Activated T-helper 17 cell treated with anti-CD3 and anti-CD28 coated beads, Interleukin-2, amount 50 U/mL, for 72 hours (primary cell): ENCODE measurements around the gene C2CD2. TPM values are rescaled to one million over a fixed set of nuclear protein-coding genes. Genes with fewer than 3 reads are reported as not detected.

ENCODE experiments used
- ATAC-seq: fragments of 150-1000 bp; cut with Tn5 transposase; replicated peaks from 2 replicates; pipeline ENCODE4 v1.10.0; 2021; ENCODE audit warnings: mild to moderate bottlenecking, moderate library complexity
- H3K27ac Mint-ChIP-seq: one replicate; pipeline ENCODE4 v1.8.0; 2022; ENCODE audit warnings: mixed read lengths
- H3K27me3 Mint-ChIP-seq: one replicate; pipeline ENCODE4 v1.8.0; 2022; ENCODE audit warnings: mixed read lengths
- H3K36me3 Mint-ChIP-seq: one replicate; pipeline ENCODE4 v1.8.0; 2022; ENCODE audit warnings: low read depth, mild to moderate bottlenecking, mixed read lengths
- H3K4me1 Mint-ChIP-seq: one replicate; pipeline ENCODE4 v1.8.0; 2022; ENCODE audit warnings: mixed read lengths
- H3K4me3 Mint-ChIP-seq: one replicate; pipeline ENCODE4 v1.8.0; 2022; ENCODE audit warnings: mild to moderate bottlenecking, mixed read lengths
- H3K9me3 Mint-ChIP-seq: one replicate; pipeline ENCODE4 v1.8.0; 2022; ENCODE audit warnings: mixed read lengths
- total RNA-seq, 2 donors: library from RNA; stranded (reverse); gene quantifications; one replicate each; pipeline ENCODE4 v1.2.3, GENCODE V29; 2022

The C2CD2 gene
- total RNA-seq, 2 donors from 2014 or later = 4.6 to 8.2 TPM

DNA sequence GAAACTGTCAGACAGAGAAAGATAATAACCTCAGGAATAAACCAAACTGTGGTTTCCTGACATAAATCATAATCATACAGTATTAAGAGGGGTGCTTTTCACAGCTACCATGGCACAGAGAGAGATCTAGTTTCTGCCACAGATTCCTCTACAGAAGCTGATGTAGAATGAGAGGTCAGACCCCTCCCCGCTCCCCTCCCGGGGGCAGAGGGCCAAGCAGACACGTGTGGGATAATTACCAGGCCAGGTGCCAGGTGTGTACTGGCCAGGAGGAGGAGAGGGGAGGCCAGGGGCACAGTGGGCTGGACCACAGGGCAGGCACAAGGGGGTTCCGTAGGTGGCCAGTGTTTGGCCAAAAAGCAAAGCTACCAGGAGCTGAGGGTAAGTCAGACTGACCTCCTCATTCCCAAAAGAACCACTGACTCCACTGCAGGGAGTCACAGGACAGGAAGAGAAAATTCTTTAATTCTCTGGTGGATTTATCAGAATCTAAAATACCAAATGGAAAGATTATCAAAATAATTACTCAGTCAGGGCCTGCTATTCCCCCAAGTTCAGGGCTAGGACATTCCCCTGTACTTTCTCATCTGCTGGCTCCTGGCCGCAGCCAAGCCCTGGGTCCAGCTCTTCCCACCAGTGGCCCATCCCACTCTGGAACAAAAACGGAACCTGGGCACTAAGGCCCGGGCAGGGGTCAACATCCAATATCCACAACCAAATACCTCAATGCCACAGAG is 30.0 kb downstream of the C2CD2 start:
- Mint-ChIP-seq H3K27me3 (no peaks in the 10 kb centered on the region), H3K4me3 (peak overlapping the region; percentile 91), H3K36me3 (peaks cover 6% of the 10 kb centered on the region), H3K4me1 (peaks cover 17% of the 10 kb centered on the region), H3K9me3 (no peaks in the 10 kb centered on the region), H3K27ac (peak overlapping the region; percentile 78)
- peak; percentile 63 for ATAC-seq

DNA sequence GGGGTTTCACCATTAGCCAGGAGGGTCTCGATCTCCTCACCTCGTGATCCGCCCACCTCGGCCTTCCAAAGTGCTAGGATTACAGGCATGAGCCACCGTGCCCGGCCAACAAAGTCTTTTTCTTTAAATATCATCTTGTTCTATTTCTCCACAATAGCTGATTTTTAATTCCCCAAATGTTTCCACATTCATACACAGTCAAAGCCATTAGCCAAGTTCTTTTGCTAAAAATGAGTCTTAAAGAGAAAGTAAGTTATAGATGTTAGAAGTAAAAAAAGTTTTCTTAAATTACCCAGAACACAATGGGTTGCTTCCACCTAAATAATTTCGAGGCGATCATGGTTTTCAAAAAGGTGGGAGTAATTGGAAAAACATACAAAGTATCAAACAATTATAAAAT is 30.6 kb downstream of the C2CD2 start:
- ATAC-seq = no peak
- Mint-ChIP-seq H3K27me3 (no peaks in the 10 kb centered on the region), H3K9me3 (no peaks in the 10 kb centered on the region), H3K4me1 (peaks cover 17% of the 10 kb centered on the region), H3K4me3 (peak overlapping the region; percentile 91), H3K36me3 (peaks cover 7% of the 10 kb centered on the region), H3K27ac (peak overlapping the region; percentile 78)

DNA sequence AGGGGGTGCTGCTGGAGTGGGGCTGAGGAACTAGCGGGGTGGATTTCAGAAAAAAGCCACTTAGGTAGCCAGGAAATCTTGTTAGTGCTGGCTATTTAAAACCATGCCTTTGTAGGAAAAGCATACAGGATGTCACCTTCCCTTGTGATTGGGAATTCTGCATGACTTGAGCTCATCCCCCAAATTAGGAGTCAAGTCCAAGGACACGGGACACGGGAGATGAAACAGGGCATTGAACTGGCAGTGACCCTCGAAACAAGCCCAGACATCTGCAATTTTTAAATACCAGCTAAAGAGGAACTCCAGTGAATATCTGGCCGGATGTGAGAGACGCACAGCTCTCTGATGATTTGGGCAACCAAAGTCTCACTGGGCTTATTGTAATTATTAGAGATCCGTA is 32.8 kb downstream of the C2CD2 start:
- H3K27ac Mint-ChIP-seq = peak overlapping the region; percentile 6
- no peak overlapping the region for H3K4me3 Mint-ChIP-seq
- H3K27me3 Mint-ChIP-seq = no peaks in the 10 kb centered on the region
- no peak for ATAC-seq
- peaks cover 23% of the 10 kb centered on the region for H3K36me3 Mint-ChIP-seq
- no peaks in the 10 kb centered on the region for H3K9me3 Mint-ChIP-seq
- H3K4me1 Mint-ChIP-seq = peaks cover 12% of the 10 kb centered on the region

DNA sequence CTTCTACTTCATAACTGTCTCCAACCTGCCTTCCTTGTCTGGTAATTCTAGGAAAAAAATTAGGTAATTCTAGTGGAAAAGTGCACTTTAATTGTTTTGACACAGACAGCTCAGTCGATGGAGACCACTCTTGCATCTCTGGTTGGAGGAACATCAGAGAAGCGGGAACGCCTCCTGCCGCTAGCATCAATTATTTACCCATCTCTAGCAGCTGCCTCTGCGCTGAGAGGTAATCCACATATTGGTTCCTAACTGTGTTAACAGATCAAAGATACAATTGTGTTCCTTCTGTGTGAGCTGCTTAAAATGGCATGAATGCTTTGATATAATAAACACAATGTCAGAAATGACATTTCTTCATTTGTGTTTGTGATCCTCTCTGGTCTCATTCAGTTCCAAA is 33.3 kb downstream of the C2CD2 start:
- H3K27me3 Mint-ChIP-seq = no peaks in the 10 kb centered on the region
- peak overlapping the region; percentile 6 for H3K27ac Mint-ChIP-seq
- no peak overlapping the region for H3K4me3 Mint-ChIP-seq
- peaks cover 12% of the 10 kb centered on the region for H3K4me1 Mint-ChIP-seq
- peaks cover 23% of the 10 kb centered on the region for H3K36me3 Mint-ChIP-seq
- no peak for ATAC-seq
- H3K9me3 Mint-ChIP-seq = no peaks in the 10 kb centered on the region

DNA sequence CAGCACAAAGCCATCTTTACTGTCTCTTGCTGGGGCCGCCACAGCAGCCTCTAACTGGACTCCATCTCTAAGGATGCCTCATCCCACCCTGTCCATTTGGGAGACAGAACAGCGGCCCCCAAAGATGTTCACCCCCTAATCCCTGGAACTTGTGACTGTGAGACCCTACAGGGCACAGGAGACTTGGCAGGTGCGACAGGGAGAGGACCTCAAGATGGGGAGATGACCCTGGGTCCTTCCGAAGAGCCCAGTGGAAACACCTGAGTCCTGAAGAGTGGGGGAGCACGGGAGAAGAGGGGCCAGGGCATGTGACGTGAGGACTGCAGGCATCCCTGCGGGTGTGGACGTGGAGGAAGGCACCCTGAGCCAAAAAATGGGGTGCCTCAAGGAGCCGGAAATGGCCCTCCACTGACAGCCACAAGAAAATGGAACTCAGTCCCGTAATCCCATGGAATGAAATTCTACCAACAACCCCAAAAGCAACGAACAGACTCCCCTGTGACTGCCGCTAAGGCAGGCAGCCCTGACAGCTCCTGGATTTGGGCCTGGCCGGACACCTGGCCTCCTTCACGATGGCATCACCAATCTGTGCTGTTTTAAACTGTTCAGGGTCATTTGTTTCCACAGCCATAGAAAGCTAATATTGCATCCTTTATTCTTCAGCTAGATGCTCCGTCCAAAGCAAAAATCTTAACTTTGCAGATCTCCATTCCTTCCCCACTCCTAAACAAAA is 34.0 kb downstream of the C2CD2 start:
- Mint-ChIP-seq H3K4me1 (peaks cover 12% of the 10 kb centered on the region), H3K27me3 (no peaks in the 10 kb centered on the region), H3K36me3 (peaks cover 23% of the 10 kb centered on the region), H3K9me3 (no peaks in the 10 kb centered on the region), H3K4me3 (no peak overlapping the region), H3K27ac (no peak overlapping the region)
- no peak for ATAC-seq

DNA sequence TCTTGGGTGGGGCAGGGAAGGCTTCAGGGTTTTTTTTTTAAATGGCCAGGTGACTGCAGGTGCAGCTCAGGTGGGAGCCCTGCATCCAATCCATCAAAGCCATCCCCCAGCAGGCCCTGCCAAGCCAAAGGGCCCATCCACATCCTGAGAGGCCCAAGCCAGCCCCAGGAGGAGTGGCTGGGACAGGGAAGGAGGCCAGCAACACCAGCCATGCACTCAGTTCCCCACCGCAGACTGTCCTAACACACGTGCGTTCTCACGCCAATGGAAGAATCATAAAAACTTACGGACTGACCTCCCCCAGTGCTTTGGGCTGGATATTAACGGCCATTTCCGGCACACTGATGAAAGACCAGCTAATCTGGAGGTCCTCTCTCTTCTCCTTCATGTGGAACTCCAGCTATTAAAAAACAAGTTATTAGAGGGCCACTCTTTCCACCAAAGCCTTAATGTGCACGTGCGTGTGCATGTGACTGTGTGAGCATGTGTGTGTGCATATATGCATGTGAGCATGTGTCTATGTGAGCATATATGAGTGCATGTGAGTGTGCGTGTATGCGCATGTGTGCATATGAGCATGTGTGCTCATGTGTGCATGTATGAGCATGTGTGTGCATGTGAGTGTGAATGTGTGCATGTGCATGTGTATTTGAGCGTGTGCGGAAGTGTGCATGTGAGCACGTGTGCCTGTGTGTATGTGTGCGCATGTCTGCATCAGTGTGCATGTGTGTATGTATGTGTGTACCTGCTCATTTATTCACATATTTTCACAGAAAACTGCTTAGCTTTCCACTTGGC is 35.1 kb downstream of the C2CD2 start:
- H3K36me3 Mint-ChIP-seq = peaks cover 31% of the 10 kb centered on the region
- H3K4me3 Mint-ChIP-seq = no peak overlapping the region
- H3K9me3 Mint-ChIP-seq = no peaks in the 10 kb centered on the region
- H3K27me3 Mint-ChIP-seq = no peaks in the 10 kb centered on the region
- H3K4me1 Mint-ChIP-seq = peaks cover 11% of the 10 kb centered on the region
- no peak overlapping the region for H3K27ac Mint-ChIP-seq
- ATAC-seq = no peak

DNA sequence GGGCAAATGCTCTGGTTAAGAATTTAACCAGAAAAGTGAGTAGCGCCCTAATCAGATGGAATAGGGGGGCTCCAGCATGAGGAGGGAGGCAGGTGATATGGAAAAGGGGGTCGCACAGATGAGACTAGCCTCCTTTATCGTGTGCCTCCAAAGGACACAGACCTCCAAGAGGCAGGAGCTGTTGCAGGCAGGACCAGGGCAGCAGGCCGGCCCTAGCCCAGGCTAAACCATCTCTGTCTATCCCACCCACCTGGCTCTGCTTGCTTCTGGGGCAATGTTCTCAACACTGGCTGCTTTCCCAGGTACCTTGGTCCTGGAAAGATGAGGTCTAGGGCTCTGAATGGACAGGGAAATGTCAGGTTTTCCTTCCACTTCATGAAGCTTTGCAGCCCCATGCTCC is 36.3 kb downstream of the C2CD2 start:
- peaks cover 37% of the 10 kb centered on the region for H3K36me3 Mint-ChIP-seq
- H3K9me3 Mint-ChIP-seq = no peaks in the 10 kb centered on the region
- no peaks in the 10 kb centered on the region for H3K27me3 Mint-ChIP-seq
- no peak overlapping the region for H3K27ac Mint-ChIP-seq
- ATAC-seq = no peak
- no peak overlapping the region for H3K4me3 Mint-ChIP-seq
- H3K4me1 Mint-ChIP-seq = peaks cover 6% of the 10 kb centered on the region

DNA sequence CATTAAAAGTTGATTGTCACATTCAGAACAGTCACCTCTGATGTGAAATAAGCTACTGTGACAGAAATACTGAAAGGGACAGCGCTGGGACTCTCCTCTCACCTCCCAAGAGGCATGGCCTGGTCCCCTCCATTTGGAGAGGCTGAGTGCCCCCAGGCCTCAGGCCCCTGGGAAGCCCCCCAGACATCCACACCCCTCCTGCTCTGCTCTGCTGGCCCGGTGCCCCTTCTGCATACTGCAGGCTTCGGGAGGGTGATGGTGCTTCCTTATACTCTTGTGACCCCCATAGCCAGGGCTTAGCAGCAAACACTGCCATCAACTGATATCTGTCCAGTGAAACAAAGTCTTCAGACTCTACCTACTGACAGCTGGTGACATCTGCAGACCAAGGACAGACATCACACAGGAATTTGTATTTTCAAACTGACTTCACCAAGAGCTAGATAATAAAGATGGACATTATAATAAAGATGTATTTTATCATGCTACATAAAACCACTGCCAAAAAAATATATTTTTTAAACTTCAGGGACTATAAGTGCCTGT is 36.9 kb downstream of the C2CD2 start:
- Mint-ChIP-seq H3K4me1 (peaks cover 5% of the 10 kb centered on the region), H3K4me3 (no peak overlapping the region), H3K27ac (no peak overlapping the region), H3K9me3 (no peaks in the 10 kb centered on the region), H3K27me3 (no peaks in the 10 kb centered on the region), H3K36me3 (peaks cover 40% of the 10 kb centered on the region)
- no peak for ATAC-seq

DNA sequence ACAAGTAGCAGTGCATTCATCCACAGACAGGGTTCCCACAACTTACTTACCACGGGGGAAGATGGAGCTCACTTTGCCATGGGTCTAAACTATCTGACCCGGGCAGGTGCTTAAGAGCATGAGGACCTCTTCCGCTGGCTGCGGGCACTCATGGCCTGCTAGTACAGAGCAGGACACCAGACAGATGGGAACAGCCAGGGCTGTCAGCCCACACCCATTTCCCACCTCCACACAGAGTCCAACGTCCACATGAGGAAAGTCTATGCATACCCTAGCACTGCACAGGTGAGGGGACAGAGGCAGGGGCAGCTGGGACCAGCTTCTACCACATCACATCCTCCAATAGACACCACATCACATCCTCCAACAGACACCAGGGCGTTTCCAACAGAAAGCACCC is 38.9 kb downstream of the C2CD2 start:
- no peak overlapping the region for H3K4me3 Mint-ChIP-seq
- no peaks in the 10 kb centered on the region for H3K9me3 Mint-ChIP-seq
- no peaks in the 10 kb centered on the region for H3K4me1 Mint-ChIP-seq
- H3K27ac Mint-ChIP-seq = no peak overlapping the region
- ATAC-seq = no peak
- peaks cover 45% of the 10 kb centered on the region for H3K36me3 Mint-ChIP-seq
- H3K27me3 Mint-ChIP-seq = no peaks in the 10 kb centered on the region

DNA sequence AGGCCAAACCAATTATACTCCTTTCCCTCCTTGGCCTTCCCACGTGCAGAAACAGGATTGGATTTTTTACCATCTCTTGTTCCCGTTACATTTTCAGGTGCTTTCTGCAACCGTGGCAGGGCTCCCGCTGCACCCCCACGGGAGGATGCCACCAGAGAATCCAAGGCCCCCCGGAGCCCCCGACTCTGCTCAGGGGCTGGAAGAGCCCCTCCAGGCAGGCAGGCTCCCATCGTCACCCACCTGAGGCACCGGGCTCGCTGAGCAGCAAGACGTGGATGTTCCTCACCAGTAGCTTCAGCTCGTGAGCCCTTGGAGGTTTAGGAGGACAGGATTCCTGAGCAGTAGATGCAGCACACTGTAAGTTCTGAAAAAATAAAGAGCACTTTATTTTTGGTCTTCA is 39.5 kb downstream of the C2CD2 start:
- Mint-ChIP-seq H3K4me3 (no peak overlapping the region), H3K9me3 (no peaks in the 10 kb centered on the region), H3K4me1 (no peaks in the 10 kb centered on the region), H3K27me3 (no peaks in the 10 kb centered on the region), H3K36me3 (peaks cover 45% of the 10 kb centered on the region), H3K27ac (no peak overlapping the region)
- no peak for ATAC-seq

DNA sequence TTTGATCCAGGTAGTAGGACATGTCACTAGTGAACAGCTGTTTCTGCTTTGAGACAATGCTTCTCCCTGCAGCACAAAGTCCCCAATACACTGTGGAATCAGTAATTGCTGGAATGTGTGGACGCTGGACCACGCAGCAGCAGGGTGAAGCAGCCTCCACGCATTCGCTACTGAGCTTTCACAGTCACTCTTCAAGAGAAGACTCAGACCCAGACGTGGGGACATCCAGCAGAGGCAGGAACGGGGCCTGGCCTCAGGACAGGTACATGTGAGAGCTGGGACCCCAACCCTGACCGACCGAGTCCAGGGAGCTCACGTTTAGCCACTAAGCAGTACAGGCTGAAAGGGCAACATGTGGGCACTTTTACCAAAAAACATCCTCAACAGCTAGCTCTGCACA is 40.6 kb downstream of the C2CD2 start:
- ATAC-seq = no peak
- no peaks in the 10 kb centered on the region for H3K9me3 Mint-ChIP-seq
- H3K27me3 Mint-ChIP-seq = no peaks in the 10 kb centered on the region
- H3K4me3 Mint-ChIP-seq = no peak overlapping the region
- H3K27ac Mint-ChIP-seq = no peak overlapping the region
- H3K36me3 Mint-ChIP-seq = peaks cover 47% of the 10 kb centered on the region
- no peaks in the 10 kb centered on the region for H3K4me1 Mint-ChIP-seq

DNA sequence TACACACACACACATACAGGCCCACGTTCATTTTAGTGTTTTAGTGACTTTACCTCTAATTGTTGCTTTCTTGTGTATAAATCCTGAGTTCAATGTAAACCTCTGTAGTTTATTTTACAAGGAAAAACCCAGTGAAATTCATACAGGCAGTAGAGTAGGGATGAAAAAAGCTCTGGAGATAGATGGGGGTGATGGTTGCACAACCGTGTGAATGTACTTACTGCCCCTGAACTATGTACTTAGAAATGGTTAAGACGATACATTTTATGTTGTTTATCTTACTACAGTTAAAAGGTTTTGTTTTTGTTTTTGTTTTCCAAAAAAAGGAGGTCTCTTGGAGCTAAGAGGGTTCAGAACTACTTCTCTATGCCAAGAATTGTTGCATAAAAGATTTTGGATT is 45.0 kb downstream of the C2CD2 start:
- Mint-ChIP-seq H3K4me3 (no peak overlapping the region), H3K4me1 (no peaks in the 10 kb centered on the region), H3K9me3 (no peaks in the 10 kb centered on the region), H3K27ac (no peak overlapping the region), H3K27me3 (no peaks in the 10 kb centered on the region), H3K36me3 (peaks cover 40% of the 10 kb centered on the region)
- ATAC-seq = no peak

DNA sequence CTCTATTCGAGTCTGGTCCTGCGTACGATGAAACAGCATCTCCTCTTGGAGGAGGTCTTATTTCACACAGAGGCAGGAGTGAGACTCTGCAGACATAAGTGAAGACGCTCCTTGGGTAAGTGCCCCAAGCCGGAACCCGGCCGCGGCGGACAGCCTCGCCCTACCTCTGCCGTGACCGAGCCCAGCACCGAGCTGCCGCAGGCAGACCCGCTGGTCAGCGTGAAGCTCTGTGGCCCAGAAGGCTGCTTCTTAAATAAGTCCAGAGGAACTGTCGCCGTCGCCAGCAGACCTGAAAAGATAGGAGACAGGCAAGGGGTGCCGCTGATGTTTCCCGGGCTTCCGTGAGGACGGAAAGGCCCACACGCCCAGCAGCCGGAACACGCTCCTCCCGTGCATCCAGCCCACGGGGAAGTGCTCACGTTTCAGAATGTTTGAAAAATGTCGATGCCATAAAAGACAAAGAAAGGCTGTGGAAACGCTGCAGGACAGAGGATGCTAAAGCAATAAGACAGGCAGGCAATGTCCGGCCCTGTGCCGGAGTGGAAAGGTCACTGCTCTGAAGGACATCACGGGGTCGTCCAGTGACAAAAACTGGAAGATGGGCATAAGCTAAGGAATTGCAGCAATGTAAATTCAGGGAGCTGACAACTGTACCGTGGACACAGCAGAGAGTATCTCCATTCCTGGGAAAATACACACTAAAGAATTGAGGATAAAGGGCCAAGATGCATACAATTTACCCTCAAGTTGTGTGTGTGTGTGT is 46.1 kb downstream of the C2CD2 start:
- Mint-ChIP-seq H3K36me3 (peaks cover 34% of the 10 kb centered on the region), H3K4me1 (no peaks in the 10 kb centered on the region), H3K9me3 (no peaks in the 10 kb centered on the region), H3K27me3 (no peaks in the 10 kb centered on the region), H3K4me3 (no peak overlapping the region), H3K27ac (no peak overlapping the region)
- no peak for ATAC-seq

DNA sequence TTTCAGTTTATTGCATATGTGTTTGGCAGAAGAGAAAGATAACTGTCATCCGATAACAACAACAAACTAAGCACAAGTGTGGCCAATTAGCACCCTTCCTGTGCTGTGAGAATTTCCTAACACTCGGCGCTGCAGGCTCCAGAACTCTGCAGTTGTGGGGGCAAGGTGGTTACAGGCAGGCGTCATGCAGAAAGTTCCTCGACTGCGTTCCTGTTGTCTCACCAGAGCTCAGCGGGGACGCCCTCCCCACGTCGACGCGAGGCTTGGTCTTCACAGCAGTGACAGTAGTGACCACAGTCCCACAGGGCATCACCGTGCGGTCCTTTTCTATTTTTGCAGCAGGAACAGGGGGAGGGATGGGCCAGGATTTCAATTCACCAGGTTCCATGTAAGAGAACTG is 47.0 kb downstream of the C2CD2 start:
- Mint-ChIP-seq H3K4me1 (no peaks in the 10 kb centered on the region), H3K27me3 (no peaks in the 10 kb centered on the region)

More for the DNA sequence above, 47.0 kb downstream of the C2CD2 start:
- H3K36me3 Mint-ChIP-seq = peaks cover 28% of the 10 kb centered on the region
- ATAC-seq = no peak
- no peak overlapping the region for H3K27ac Mint-ChIP-seq
- no peaks in the 10 kb centered on the region for H3K9me3 Mint-ChIP-seq
- no peak overlapping the region for H3K4me3 Mint-ChIP-seq
